ENCODE data around the gene HID1. TPM values are rescaled to one million over a fixed set of nuclear protein-coding genes. Genes with fewer than 3 reads are reported as not detected.

The HID1 gene
- total and polyA plus RNA-seq, 2 of the 4 experiments (the other 2 are of a cell fraction), result 0.18 to 1.7 TPM

GRCh38 chr17:74919440-74920305 lies 52.9 kb downstream of the HID1 start:
- no peak overlapping the region for H2AK5ac ChIP-seq (ENCODE audit: low read depth, low read length)
- intact Hi-C loops (cut with micrococcal nuclease), result no loop called here
- H3K4me2 ChIP-seq (ENCODE audit: low read depth, low read length), result no peak overlapping the region
- ChIA-PET POLR2A (ENCODE audit: unreplicated experiment) (no interaction called here), CTCF (interaction anchor here (0.7 to 1.1 kb wide), 2 partner anchors 35 to 38 kb away, joined by 3 to 7 read pairs; no protein-coding TSS in a partner anchor)
- H2AK9ac ChIP-seq (replicated peaks; ENCODE audit: low read depth, low read length, poor library complexity), result no peak overlapping the region
- no peaks in the 10 kb centered on the region for H3K9me1 ChIP-seq (ENCODE audit: insufficient read depth, low read length)
- H2BK5ac ChIP-seq (ENCODE audit: low read depth, low read length, poor library complexity, severe bottlenecking), result no peak overlapping the region
- no TSS peak for BruUV-seq (replicated peaks)
- no peak overlapping the region for H4K91ac ChIP-seq (ENCODE audit: insufficient read depth, low read depth, low read length)
- H3K9me3 ChIP-seq (ENCODE audit: control insufficient read depth, insufficient read depth, low read length), result no peaks in the 10 kb centered on the region
- peaks cover 67% of the 10 kb centered on the region for H3K27me3 ChIP-seq (ENCODE audit: control insufficient read depth, insufficient read depth, low read length)
- H3K18ac ChIP-seq (ENCODE audit: low read depth, low read length), result no peak overlapping the region
- H3K4me1 ChIP-seq (ENCODE audit: control insufficient read depth, insufficient read depth, low read length), result no peaks in the 10 kb centered on the region
- H2AFZ ChIP-seq (replicated peaks; ENCODE audit: low read length, poor library complexity), result peak overlapping the region; percentile 23
- H3K4me3 ChIP-seq (ENCODE audit: insufficient read depth, low read depth, low read length), result no peak overlapping the region
- H3K9ac ChIP-seq (ENCODE audit: low read depth, low read length), result no peak overlapping the region
- H3K79me1 ChIP-seq (ENCODE audit: low read depth in 1 of 2, low read length in 2 of 2), result no peaks in the 10 kb centered on the region
- in situ Hi-C loops (cut with MboI; ENCODE audit: low sequenced_read_pairs), result no loop called here
- no peaks in the 10 kb centered on the region for H3K36me3 ChIP-seq (ENCODE audit: control insufficient read depth, insufficient read depth, low read length)
- H2BK15ac ChIP-seq (ENCODE audit: low read depth, low read length), result no peak overlapping the region
- dilution Hi-C loops (cut with HindIII; ENCODE audit: low sequenced_read_pairs, unreplicated experiment), result no loop called here
- H3K23ac ChIP-seq (ENCODE audit: low read depth, low read length), result no peak overlapping the region
- H2BK120ac ChIP-seq (ENCODE audit: low read depth, low read length), result no peak overlapping the region
- no peak overlapping the region for H3K56ac ChIP-seq (ENCODE audit: extremely low read depth, insufficient read depth, low read length)
- no peak overlapping the region for H4K5ac ChIP-seq (ENCODE audit: low read depth, low read length)
- ATAC-seq (ENCODE audit: low read depth) (peak; percentile 24; the same call in 1 of the 2 replicates), DNase-seq (no peak)
- no peak overlapping the region for H4K8ac ChIP-seq (ENCODE audit: low read depth in 2 of 2, low read length in 2 of 2)
- H3K4ac ChIP-seq (ENCODE audit: low read depth, low read length), result no peak overlapping the region
- no peak overlapping the region for H3K14ac ChIP-seq (replicated peaks; ENCODE audit: low read depth, low read length)
- WGBS, 2 experiments (ENCODE audit: extremely low coverage in 2 of 2, insufficient read length in 1 of 2), result 55% methylated on average over 37 of the region's 67 CpGs; no CpG with 5 or more reads in 1 of the 2 experiments
- no peaks in the 10 kb centered on the region for H4K20me1 ChIP-seq (ENCODE audit: insufficient read depth, low read length)
- H2BK20ac ChIP-seq (ENCODE audit: low read depth, low read length), result no peak overlapping the region
- no peak overlapping the region for H3K27ac ChIP-seq (ENCODE audit: insufficient read depth, low read length)
- TF ChIP-seq POLR2A (IDR thresholded peaks at IDR 0.05; ENCODE audit: low read depth, low read length) (no peak), CTCF (conservative IDR thresholded peaks at IDR 0.05; ENCODE audit: low read depth, low read length) (peak; percentile 23; the same call in 1 of the 2 replicates), MAZ (IDR thresholded peaks at IDR 0.05; ENCODE audit: borderline replicate concordance, low read depth, low read length) (no peak), RAD21 (IDR thresholded peaks at IDR 0.05; ENCODE audit: low read length) (0 out of 2 replicates have a peak, but pooled peaks have one; percentile 15), NFE2L2 (IDR thresholded peaks at IDR 0.05; ENCODE audit: low read depth, low read length) (no peak), FOS (IDR thresholded peaks at IDR 0.05; ENCODE audit: low read depth, low read length) (no peak), CHD1 (IDR thresholded peaks at IDR 0.05; ENCODE audit: low read depth, low read length) (no peak), BHLHE40 (IDR thresholded peaks at IDR 0.05; ENCODE audit: low read depth, low read length) (no peak), MAFK (IDR thresholded peaks at IDR 0.05; ENCODE audit: low read depth, low read length) (no peak), RCOR1 (IDR thresholded peaks at IDR 0.05; ENCODE audit: insufficient replicate concordance, low read length) (no peak), USF2 (IDR thresholded peaks at IDR 0.05; ENCODE audit: low read depth, low read length) (no peak), MXI1 (IDR thresholded peaks at IDR 0.05; ENCODE audit: borderline replicate concordance, low read depth, low read length) (no peak), ELK1 (IDR thresholded peaks at IDR 0.05; ENCODE audit: borderline replicate concordance, low read depth, low read length) (no peak), RFX5 (IDR thresholded peaks at IDR 0.05; ENCODE audit: low read depth, low read length) (no peak)
